ENCODE results near the gene SLC16A2.

GRCh38 chrX:74422576-74423288, 1.4 kb downstream of the SLC16A2 start:
- TF ChIP-seq GATA3 (IDR thresholded peaks at IDR 0.05; ENCODE audit: low read depth, low read length) (no peak), GATA2 (IDR thresholded peaks at IDR 0.05; ENCODE audit: low read depth, low read length) (no peak)

All from SH-SY5Y (cell line).